GM23248 (cell line): ENCODE measurements around the gene AK9.

Experiments used
- EZH2 ChIP-seq: fragments of 200-600 bp; sonication (generic); IDR thresholded peaks from 2 replicates; pipeline ENCODE4 v1.6.1; 2018; ENCODE audit warnings: antibody characterized with exemption, mild to moderate bottlenecking; ENCODE audit not compliant: insufficient read depth, poor library complexity, severe bottlenecking
- EZH2phosphoT487 ChIP-seq: fragments of 200-600 bp; sonication (generic); IDR thresholded peaks from 2 replicates; pipeline ENCODE4 v1.6.1; 2018; ENCODE audit warnings: antibody characterized with exemption, moderate library complexity, mild to moderate bottlenecking, low read depth; ENCODE audit not compliant: insufficient read depth

DNA sequence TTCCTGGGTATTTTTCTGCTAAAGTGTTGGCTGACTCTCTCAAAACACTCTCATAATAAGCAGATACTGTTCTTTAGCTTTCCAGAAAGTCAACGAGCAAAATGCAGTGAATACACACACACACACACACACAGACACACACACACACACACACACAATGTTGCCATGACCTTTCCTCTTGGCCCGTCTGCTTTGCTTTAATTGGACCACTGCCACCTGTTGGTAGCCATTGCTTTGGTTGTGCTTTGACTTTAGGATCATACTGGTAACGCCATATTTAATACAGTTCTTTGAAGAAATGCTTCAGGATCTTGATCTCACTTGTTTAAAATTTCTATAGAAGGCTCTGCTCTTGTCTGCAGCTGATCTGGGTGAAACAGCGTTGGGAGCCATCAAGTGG lies 4.5 kb upstream of the AK9 start:
- TF ChIP-seq EZH2phosphoT487, result no peak
- TF ChIP-seq EZH2, result no peak
